ENCODE results near the gene RPTOR.
"Not testable (repeated sequence)": the region's sequence is repeated elsewhere in the genome, so short reads cannot be mapped to it uniquely, and the experiment has no call there.

Gene RPTOR

DNA sequence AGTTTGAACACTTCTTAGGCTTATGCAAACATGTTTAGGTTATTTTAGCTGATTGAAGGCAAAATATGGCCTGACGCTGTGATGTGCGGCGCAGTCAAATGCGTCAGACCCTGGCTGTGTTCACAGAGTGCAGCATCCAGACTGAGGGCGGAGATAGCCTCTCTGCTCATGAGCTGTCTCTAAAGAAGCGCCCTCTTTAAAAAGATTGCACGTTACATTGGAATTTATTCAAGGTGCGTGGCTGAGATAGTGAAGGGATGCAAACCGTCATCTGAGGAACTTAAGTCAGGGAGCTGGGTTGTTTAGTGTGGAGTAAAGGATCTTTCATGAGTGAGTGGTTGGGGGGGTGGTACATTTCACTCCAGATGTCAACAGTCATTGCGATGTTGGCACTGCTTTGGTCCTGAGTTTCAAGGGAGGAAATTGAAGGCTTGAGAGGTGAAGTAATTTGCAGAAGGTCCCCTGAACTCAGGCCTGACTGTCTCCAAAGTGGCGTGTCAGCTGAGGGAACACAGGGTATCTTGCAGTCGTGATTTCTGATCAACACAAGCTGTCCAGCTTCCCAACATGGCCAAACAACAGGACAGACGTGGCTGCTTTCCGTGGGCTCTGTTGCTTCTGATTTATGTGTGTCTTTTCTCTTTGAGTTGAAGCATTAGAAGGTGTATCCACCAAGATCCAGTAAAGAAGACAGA lies 33.4 kb downstream of the RPTOR start:
- FAIRE-seq (no peak), DNase-seq (ENCODE audit: insufficient read length, low spot score) (no peak)
- TF ChIP-seq POLR2A (IDR thresholded peaks at IDR 0.05; ENCODE audit: low read depth, low read length) (no peak), POLR2AphosphoS5 (IDR thresholded peaks at IDR 0.05; ENCODE audit: low read depth, low read length) (no peak), PAX5 (IDR thresholded peaks at IDR 0.05; ENCODE audit: insufficient read depth, low read length, severe bottlenecking) (no peak), TAF1 (IDR thresholded peaks at IDR 0.05; ENCODE audit: low read depth, low read length) (no peak), POU2F2 (IDR thresholded peaks at IDR 0.05; ENCODE audit: low read depth, low read length) (no peak), SPI1 (IDR thresholded peaks at IDR 0.05; ENCODE audit: low read depth, low read length) (no peak)

DNA sequence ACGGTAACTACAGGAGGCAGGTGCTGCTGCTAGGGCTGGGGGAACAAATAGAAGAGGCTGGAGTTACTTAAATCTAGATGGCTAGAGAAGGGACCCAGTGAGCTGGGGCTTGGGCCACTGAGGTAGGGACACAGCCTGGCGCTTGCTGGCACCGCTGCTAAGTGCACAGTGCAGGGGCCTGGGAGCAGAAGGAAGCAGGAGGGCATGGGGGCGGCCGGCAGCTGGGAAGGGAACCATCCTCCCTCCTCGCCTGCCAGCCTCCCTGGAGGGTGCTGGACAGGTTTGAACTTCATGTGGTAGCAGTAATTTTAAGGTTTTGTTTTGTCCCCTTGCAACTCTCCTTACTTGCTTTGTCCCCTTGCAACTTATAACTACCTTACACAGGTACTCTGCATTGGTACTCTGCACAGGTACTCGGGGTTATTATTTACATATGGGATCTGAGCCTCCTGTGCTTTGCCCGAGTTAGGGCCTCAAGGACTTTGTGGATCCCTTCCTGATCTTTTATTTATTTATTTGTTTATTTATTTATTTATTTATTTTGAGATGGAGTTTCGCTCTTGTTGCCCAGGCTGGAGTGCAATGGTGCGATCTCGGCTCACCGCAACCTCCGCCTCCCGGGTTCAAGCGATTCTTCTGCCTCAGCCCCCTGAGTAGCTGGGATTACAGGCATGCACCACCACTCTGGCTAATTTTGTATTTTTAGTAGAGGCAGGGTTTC lies 34.2 kb downstream of the RPTOR start:
- not testable (repeated sequence) for FAIRE-seq; DNase-seq (ENCODE audit: insufficient read length, low spot score)

DNA sequence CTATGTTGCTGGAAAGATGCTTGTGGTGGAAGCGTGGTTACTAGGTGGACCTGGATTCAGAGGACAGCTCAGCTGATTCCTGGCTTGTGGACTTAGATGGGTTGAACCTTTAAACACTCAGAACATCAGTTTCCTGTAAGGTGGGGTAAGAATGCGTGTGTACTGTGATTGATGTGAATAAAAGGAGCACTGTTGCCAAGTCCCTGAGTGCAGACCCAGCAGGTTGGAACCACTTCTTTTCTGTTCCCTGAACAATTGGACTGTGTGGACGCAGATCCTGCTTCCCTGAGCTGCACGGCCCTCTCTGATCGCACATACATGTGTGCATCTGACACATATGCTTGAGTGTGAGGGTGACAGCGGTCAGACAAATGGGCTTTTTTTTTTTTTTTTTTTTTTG lies 37.5 kb downstream of the RPTOR start:
- FAIRE-seq = no peak
- no peak for DNase-seq (ENCODE audit: insufficient read length, low spot score)
- no peak for TF ChIP-seq SPI1 (IDR thresholded peaks at IDR 0.05; ENCODE audit: low read depth, low read length)
- no peak for TF ChIP-seq POU2F2 (IDR thresholded peaks at IDR 0.05; ENCODE audit: low read depth, low read length)
- TF ChIP-seq POLR2A (IDR thresholded peaks at IDR 0.05; ENCODE audit: low read depth, low read length) = no peak
- TF ChIP-seq TAF1 (IDR thresholded peaks at IDR 0.05; ENCODE audit: low read depth, low read length) = no peak
- no peak for TF ChIP-seq POLR2AphosphoS5 (IDR thresholded peaks at IDR 0.05; ENCODE audit: low read depth, low read length)
- no peak for TF ChIP-seq PAX5 (IDR thresholded peaks at IDR 0.05; ENCODE audit: insufficient read depth, low read length, severe bottlenecking)

DNA sequence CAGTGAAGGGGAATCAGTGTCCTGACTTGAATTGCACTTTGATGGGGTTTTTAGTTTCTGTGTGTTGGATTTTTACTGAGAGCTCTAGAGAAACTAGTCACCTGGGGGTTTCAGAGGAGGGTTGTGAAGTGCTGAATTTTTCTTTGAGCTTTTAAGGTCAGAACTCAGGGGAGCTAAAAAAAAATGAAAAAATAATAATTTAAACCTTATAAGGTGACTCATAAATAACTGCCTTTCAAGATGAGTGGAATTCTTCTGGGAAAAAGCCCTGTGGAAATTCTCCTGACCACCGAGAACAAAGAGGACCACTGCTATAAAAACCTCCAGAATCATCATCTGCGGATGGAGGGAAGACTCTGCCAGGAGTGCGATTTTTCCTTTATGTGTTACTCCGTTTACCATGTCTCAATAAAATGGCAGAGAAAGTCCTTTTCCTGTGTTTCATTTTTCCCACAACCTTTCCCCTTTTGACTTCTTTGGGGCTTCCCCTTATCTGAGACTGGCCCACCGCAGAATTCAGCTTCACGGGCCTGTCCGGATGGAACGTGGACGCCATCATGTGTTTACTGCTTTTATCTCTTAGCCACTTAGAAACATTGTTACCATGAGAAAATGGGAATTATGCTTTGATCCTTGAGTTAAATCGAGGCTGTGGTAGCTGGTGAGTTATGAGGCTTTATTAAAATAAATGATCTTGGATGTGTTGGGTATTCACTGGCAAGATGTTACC lies 39.7 kb downstream of the RPTOR start:
- no peak for FAIRE-seq

DNA sequence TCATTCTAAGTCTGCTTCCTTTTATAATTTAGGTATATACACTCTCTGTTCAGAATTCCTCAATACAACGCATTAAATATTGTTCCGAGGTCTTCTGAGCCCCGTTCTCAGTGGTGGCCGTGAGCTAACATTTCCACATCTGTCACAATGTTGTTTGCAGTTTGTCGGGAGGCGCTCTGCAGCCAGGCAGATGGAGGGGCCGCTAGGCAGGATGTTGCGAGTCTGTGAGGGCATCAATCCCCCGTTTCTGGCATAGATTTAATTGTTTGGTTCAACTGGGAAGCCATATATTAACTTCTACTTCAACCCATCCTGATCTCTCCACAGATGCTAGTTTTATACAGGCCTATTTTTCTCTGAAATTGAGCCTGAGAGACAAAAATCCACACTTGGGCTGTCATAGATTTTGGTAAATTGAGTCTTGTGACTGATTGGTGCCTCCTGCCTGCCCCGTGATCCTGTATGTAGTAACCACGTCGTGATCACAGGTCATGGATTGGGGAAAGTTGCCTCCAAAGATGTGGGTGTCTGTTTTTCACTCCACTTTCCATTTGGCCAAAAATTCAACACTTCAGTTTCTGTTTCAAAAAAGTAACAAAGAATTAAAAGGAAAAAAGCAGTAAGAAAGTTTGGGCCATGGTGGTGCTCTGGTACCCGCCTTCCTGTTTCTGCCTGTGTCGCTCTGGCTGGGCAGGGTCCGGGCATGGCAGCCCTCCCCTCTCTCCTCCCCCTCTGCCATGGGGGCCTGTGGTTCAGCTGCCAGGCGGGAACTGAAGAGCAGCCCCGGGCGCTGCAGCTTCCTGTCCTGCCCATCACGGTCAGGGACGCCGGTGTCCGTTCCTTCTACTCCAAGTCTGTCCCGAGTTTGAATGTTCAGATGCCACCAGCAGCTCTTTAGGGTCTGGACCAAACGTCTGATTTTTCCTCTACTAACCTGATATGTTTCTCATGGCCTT lies 41.5 kb downstream of the RPTOR start:
- no peak for DNase-seq (ENCODE audit: insufficient read length, low spot score)
- TF ChIP-seq POU2F2 (IDR thresholded peaks at IDR 0.05; ENCODE audit: low read depth, low read length) (no peak), POLR2AphosphoS5 (IDR thresholded peaks at IDR 0.05; ENCODE audit: low read depth, low read length) (no peak), PAX5 (IDR thresholded peaks at IDR 0.05; ENCODE audit: insufficient read depth, low read length, severe bottlenecking) (no peak), TAF1 (IDR thresholded peaks at IDR 0.05; ENCODE audit: low read depth, low read length) (no peak), POLR2A (IDR thresholded peaks at IDR 0.05; ENCODE audit: low read depth, low read length) (no peak), SPI1 (IDR thresholded peaks at IDR 0.05; ENCODE audit: low read depth, low read length) (no peak)
- FAIRE-seq = no peak

More for the DNA sequence above, 39.7 kb downstream of the RPTOR start:
- TF ChIP-seq SPI1 (IDR thresholded peaks at IDR 0.05; ENCODE audit: low read depth, low read length) (no peak), POU2F2 (IDR thresholded peaks at IDR 0.05; ENCODE audit: low read depth, low read length) (no peak), PAX5 (IDR thresholded peaks at IDR 0.05; ENCODE audit: insufficient read depth, low read length, severe bottlenecking) (no peak), TAF1 (IDR thresholded peaks at IDR 0.05; ENCODE audit: low read depth, low read length) (no peak), POLR2A (IDR thresholded peaks at IDR 0.05; ENCODE audit: low read depth, low read length) (no peak), POLR2AphosphoS5 (IDR thresholded peaks at IDR 0.05; ENCODE audit: low read depth, low read length) (no peak)
- no peak for DNase-seq (ENCODE audit: insufficient read length, low spot score)

DNA sequence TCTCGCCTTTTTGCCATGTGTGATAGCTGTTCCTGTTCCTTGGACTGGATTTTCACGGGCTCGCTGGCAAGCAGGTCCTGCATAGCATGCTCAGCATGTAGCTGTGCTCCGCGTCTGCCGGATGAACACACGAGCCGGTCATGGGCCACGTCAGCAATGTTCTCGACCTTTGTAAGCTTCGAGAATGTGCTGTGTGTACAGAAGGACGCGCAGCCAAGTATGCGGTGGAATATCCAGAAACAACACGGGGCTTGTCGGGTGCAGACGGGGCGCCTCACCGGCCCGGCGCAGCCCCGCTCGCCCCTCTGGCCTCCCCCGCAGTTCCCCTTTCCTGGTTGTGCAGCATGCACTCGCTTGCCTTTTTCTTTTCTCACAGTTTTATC lies 42.2 kb downstream of the RPTOR start:
- no peak for TF ChIP-seq POU2F2 (IDR thresholded peaks at IDR 0.05; ENCODE audit: low read depth, low read length)
- TF ChIP-seq PAX5 (IDR thresholded peaks at IDR 0.05; ENCODE audit: insufficient read depth, low read length, severe bottlenecking) = no peak
- no peak for TF ChIP-seq TAF1 (IDR thresholded peaks at IDR 0.05; ENCODE audit: low read depth, low read length)
- TF ChIP-seq POLR2A (IDR thresholded peaks at IDR 0.05; ENCODE audit: low read depth, low read length) = no peak
- no peak for TF ChIP-seq SPI1 (IDR thresholded peaks at IDR 0.05; ENCODE audit: low read depth, low read length)
- no peak for TF ChIP-seq POLR2AphosphoS5 (IDR thresholded peaks at IDR 0.05; ENCODE audit: low read depth, low read length)
- FAIRE-seq (no peak), DNase-seq (ENCODE audit: insufficient read length, low spot score) (no peak)

DNA sequence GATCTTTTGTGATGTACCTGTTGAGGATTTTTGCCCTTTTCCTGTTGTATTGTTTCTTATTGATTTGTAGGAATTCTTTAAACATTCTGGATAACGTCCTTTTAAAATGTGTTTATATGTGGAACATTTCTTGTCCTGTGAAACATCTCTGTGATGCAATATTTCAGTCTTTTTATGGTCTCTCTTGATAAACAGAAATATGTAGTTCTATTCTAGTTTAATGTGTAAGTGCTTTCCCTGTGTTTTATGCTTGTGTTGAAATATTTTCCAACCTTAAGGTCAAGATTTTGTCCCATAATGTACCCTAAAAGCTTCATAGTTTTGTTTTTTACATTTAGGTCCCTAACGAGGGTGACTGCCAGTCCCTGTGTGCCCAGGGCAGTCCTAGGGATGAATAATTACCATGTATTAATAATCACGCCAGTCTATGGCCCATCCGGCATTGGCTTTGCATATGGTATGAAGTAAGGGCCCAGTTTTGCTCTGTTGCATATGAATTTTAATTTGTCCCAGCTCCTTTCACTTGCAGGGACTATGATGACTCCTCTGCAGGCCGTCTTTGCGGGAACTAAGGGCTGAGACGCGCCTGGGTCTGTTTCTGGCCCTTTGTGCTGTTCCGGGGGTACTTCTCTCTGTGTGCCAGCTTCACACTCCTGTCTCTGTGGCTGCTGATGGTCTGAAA lies 44.2 kb downstream of the RPTOR start:
- DNase-seq (ENCODE audit: insufficient read length, low spot score) (no peak), FAIRE-seq (no peak)
- TF ChIP-seq SPI1 (IDR thresholded peaks at IDR 0.05; ENCODE audit: low read depth, low read length) (no peak), POLR2AphosphoS5 (IDR thresholded peaks at IDR 0.05; ENCODE audit: low read depth, low read length) (no peak), PAX5 (IDR thresholded peaks at IDR 0.05; ENCODE audit: insufficient read depth, low read length, severe bottlenecking) (no peak), POU2F2 (IDR thresholded peaks at IDR 0.05; ENCODE audit: low read depth, low read length) (no peak), TAF1 (IDR thresholded peaks at IDR 0.05; ENCODE audit: low read depth, low read length) (no peak), POLR2A (IDR thresholded peaks at IDR 0.05; ENCODE audit: low read depth, low read length) (no peak)

DNA sequence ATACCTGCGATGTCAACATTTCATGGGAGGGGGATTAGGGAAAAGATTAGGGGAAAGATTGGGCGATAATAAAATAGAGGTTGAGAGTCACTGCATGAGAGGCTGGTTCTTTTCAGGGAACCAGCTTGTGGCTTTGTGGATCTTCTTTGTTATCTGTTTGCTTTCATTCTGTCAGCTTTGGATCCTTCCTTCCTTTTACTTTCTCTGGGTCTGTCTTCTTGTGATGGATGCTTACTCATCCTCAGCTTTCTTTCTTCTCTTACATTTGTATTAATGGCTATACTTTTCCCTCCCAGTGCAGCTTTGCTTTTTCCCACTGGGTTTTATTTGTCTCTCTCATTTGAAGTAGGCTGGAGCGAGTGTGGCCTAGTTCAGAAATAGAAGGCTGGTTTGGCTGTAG lies 47.1 kb downstream of the RPTOR start:
- no peak for DNase-seq (ENCODE audit: insufficient read length, low spot score)
- TF ChIP-seq POLR2A (IDR thresholded peaks at IDR 0.05; ENCODE audit: low read depth, low read length) = no peak
- no peak for TF ChIP-seq PAX5 (IDR thresholded peaks at IDR 0.05; ENCODE audit: insufficient read depth, low read length, severe bottlenecking)
- TF ChIP-seq POU2F2 (IDR thresholded peaks at IDR 0.05; ENCODE audit: low read depth, low read length) = no peak
- TF ChIP-seq SPI1 (IDR thresholded peaks at IDR 0.05; ENCODE audit: low read depth, low read length) = no peak
- no peak for TF ChIP-seq POLR2AphosphoS5 (IDR thresholded peaks at IDR 0.05; ENCODE audit: low read depth, low read length)
- no peak for TF ChIP-seq TAF1 (IDR thresholded peaks at IDR 0.05; ENCODE audit: low read depth, low read length)
- FAIRE-seq = no peak

Data from GM12891 (cell line).